Smooth muscle cell (in vitro differentiated cells): ENCODE measurements around the gene NRTN. TPM values are rescaled to one million over a fixed set of nuclear protein-coding genes. Genes with fewer than 3 reads are reported as not detected.

Experiments
- DNase-seq: peaks from one replicate; lab custom pipeline; 2025; ENCODE audit not compliant: unreplicated experiment; lab: John Stamatoyannopoulos, UW
- H2AFZ ChIP-seq: fragments of 200-600 bp; sonication (generic); 2 replicates; pipeline ENCODE4 v1.6.0; 2016; ENCODE audit warnings: antibody characterized with exemption, low read depth, mild to moderate bottlenecking
- H3F3A ChIP-seq: fragments of 200-600 bp; sonication (generic); 2 replicates; pipeline ENCODE4 v1.6.0; 2017; ENCODE audit warnings: antibody characterized with exemption, low read depth
- H3K27ac ChIP-seq: fragments of 200-600 bp; sonication (generic); 2 replicates; pipeline ENCODE4 v1.5.1; 2016; ENCODE audit warnings: low read depth, mild to moderate bottlenecking
- H3K27me3 ChIP-seq: fragments of 200-600 bp; sonication (generic); 2 replicates; pipeline ENCODE4 v1.6.1; 2016; ENCODE audit warnings: low read depth, mild to moderate bottlenecking
- H3K36me3 ChIP-seq: fragments of 200-600 bp; sonication (generic); 2 replicates; pipeline ENCODE4 v1.5.1; 2016; ENCODE audit warnings: low read depth
- H3K4me1 ChIP-seq: fragments of 200-600 bp; sonication (generic); 2 replicates; pipeline ENCODE4 v1.5.1; 2016; ENCODE audit warnings: low read depth
- H3K4me2 ChIP-seq: fragments of 200-600 bp; sonication (generic); 2 replicates; pipeline ENCODE4 v1.6.0; 2016; ENCODE audit warnings: mild to moderate bottlenecking
- H3K4me3 ChIP-seq: fragments of 200-600 bp; sonication (generic); 2 replicates; pipeline ENCODE4 v1.5.1; 2016; ENCODE audit warnings: mild to moderate bottlenecking
- H3K79me2 ChIP-seq: fragments of 200-600 bp; sonication (generic); 2 replicates; pipeline ENCODE4 v1.6.0; 2016; ENCODE audit warnings: low read depth, mild to moderate bottlenecking
- H3K9ac ChIP-seq: fragments of 200-600 bp; sonication (generic); 2 replicates; pipeline ENCODE4 v1.6.0; 2016; ENCODE audit warnings: low read depth
- H3K9me3 ChIP-seq: fragments of 200-600 bp; sonication (generic); replicated peaks from 2 replicates; pipeline ENCODE4 v1.5.1; 2016; ENCODE audit warnings: low read depth
- H4K20me1 ChIP-seq: fragments of 200-600 bp; sonication (generic); 2 replicates; pipeline ENCODE4 v1.6.0; 2016; ENCODE audit warnings: low read depth
- WGBS: methylation state at CpG from one replicate; pipeline ENCODE4 v1.1.7; 2016; ENCODE audit warnings: low lambda C conversion rate; 5-methylcytosine and 5-hydroxymethylcytosine counted together
- polyA plus RNA-seq: library from polyadenylated mRNA; unstranded; fragments of >200 nt; fragmentation: Nextera tagmentation; extraction: Ambion mirVana; gene quantifications from 2 replicates; pipeline ENCODE4 v1.2.1, GENCODE V29; 2016
- total RNA-seq: library from RNA; depleted of rRNA; stranded (reverse); fragments of >200 nt; gene quantifications from 2 replicates; pipeline ENCODE4 v1.2.3, GENCODE V29; 2014
- TF ChIP-seq, protein P1 (sequence below): fragments of 200-600 bp; sonication (generic); IDR thresholded peaks from 2 replicates; pipeline ENCODE4 v1.5.1; 2017; ENCODE audit warnings: borderline replicate concordance, mild to moderate bottlenecking, antibody characterized with exemption; ENCODE audit not compliant: insufficient read depth, poor library complexity, severe bottlenecking

Gene NRTN
- total and polyA plus RNA-seq, 2 experiments from 2014 or later: 2.2 to 5.4 TPM

GRCh38 chr19:5799247-5800241 is 5.3 kb upstream of the NRTN start:
- Histone ChIP-seq H3K27ac (no peak overlapping the region), H3F3A (peaks cover 11% of the 10 kb centered on the region), H4K20me1 (no peaks in the 10 kb centered on the region), H3K4me2 (no peak overlapping the region), H3K79me2 (no peaks in the 10 kb centered on the region), H3K4me1 (no peaks in the 10 kb centered on the region), H3K4me3 (no peak overlapping the region), H2AFZ (no peak overlapping the region), H3K36me3 (no peaks in the 10 kb centered on the region), H3K9me3 (no peaks in the 10 kb centered on the region), H3K27me3 (peaks cover 4% of the 10 kb centered on the region), H3K9ac (no peak overlapping the region)
- DNase-seq: no peak
- TF ChIP-seq, protein P1, sequence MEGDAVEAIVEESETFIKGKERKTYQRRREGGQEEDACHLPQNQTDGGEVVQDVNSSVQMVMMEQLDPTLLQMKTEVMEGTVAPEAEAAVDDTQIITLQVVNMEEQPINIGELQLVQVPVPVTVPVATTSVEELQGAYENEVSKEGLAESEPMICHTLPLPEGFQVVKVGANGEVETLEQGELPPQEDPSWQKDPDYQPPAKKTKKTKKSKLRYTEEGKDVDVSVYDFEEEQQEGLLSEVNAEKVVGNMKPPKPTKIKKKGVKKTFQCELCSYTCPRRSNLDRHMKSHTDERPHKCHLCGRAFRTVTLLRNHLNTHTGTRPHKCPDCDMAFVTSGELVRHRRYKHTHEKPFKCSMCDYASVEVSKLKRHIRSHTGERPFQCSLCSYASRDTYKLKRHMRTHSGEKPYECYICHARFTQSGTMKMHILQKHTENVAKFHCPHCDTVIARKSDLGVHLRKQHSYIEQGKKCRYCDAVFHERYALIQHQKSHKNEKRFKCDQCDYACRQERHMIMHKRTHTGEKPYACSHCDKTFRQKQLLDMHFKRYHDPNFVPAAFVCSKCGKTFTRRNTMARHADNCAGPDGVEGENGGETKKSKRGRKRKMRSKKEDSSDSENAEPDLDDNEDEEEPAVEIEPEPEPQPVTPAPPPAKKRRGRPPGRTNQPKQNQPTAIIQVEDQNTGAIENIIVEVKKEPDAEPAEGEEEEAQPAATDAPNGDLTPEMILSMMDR: no peak
- WGBS: 63% methylated on average over 36 of the region's 37 CpGs

- Histone ChIP-seq H3K9ac (no peak overlapping the region), H3K27me3 (peaks cover 8% of the 10 kb centered on the region), H3F3A (peaks cover 12% of the 10 kb centered on the region), H3K36me3 (no peaks in the 10 kb centered on the region), H4K20me1 (no peaks in the 10 kb centered on the region), H3K4me2 (no peak overlapping the region), H3K4me1 (no peaks in the 10 kb centered on the region), H2AFZ (no peak overlapping the region), H3K27ac (no peak overlapping the region), H3K9me3 (no peaks in the 10 kb centered on the region), H3K79me2 (no peaks in the 10 kb centered on the region), H3K4me3 (no peak overlapping the region)
- TF ChIP-seq, protein P1: no peak
- no peak for DNase-seq
- WGBS: 89% methylated on average over 17 of the region's 17 CpGs
Observed at GRCh38 chr19:5800361-5801270, 4.3 kb upstream of the NRTN start.

DNA sequence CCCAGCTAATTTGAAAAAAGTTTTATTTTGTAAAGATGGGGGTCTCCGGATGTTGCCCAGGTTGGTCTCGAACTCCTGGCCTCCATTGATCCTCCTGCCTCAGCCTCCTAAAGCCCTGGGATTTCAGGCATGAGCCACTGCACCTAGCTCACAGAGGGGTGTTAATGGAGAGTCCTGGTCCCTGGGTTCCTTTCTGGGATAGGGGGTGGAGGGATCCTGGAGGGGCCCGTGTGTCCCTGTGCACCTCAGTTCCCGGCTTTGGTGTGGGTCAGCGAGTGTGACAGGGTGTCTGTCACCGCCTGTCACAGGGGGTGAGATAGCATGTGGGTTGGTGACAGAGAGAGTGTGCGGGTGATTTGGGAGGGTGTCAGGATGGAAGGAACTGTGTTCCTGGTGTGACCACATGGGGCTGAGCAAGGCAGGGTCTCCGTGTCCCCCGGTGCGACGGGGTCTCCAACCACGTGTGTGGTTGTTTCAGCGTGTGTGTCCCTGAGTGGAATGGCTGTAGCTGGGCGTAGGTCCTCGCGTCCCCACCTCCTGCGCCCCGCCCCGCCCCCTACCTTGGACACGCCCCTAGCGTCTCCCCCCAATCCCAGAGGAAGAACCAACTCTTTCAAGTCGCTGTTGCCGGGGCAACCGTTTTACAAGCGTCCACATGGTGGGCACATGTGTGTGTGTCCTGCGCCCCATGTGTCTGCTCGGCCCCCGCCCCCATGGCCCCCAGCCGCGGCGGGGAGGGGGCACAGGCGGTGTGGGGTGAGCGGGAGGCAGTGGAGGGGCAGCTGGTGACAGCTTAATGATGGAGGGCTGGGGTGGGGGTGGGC is 2.9 kb upstream of the NRTN start:
- no peak overlapping the region for H2AFZ ChIP-seq
- 74% methylated on average over 12 of the region's 33 CpGs for WGBS
- H4K20me1 ChIP-seq: no peaks in the 10 kb centered on the region
- no peak overlapping the region for H3K9ac ChIP-seq
- DNase-seq: peak; percentile 28
- no peak overlapping the region for H3K4me3 ChIP-seq
- H3K9me3 ChIP-seq: no peaks in the 10 kb centered on the region
- H3K27me3 ChIP-seq: peaks cover 10% of the 10 kb centered on the region
- H3K79me2 ChIP-seq: no peaks in the 10 kb centered on the region
- no peak overlapping the region for H3K27ac ChIP-seq
- peak overlapping the region; percentile 48 for H3K4me2 ChIP-seq
- H3K36me3 ChIP-seq: no peaks in the 10 kb centered on the region
- TF ChIP-seq, protein P1: no peak
- H3K4me1 ChIP-seq: no peaks in the 10 kb centered on the region
- peaks cover 12% of the 10 kb centered on the region for H3F3A ChIP-seq
